Dermis blood vessel endothelial cell (primary cell): ENCODE results near the gene UNC5CL. TPM values are rescaled to one million over a fixed set of nuclear protein-coding genes. Genes with fewer than 3 reads are reported as not detected.
"Not testable (repeated sequence)": the region's sequence is repeated elsewhere in the genome, so short reads cannot be mapped to it uniquely, and the experiment has no call there.

Source experiments
- DNase-seq: peaks from one replicate; pipeline ENCODE4 v3.0.0; 2010
- total RNA-seq: library from RNA; depleted of rRNA; stranded (reverse); fragments of >200 nt; gene quantifications from 2 replicates; pipeline ENCODE4 v1.2.3, GENCODE V29; 2014

Gene UNC5CL
- total RNA-seq, 1 donor from 2014 or later = 0.17 TPM

DNA sequence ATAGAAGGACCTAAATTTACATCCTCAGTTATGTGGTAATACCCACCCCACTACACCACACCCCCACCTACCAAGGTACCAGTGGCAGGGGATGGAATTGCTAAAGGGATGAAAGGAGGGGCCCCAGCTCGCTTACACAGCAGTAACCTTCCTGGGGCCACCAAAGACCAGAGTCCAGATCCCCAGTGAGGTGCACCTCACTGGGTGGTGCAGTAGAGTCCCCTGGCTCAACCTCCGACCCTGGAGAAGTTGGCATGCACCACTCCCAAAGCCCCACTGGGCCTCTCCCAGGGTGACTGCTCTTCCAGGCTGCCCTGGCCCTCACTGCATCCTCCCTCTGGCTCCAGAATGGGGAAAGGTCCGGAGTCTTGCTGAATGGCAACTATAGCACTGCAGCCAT lies 816 bp downstream of the UNC5CL start:
- DNase-seq = no peak

- no peak for DNase-seq
Observed at GRCh38 chr6:41037107-41037900, 1.7 kb downstream of the UNC5CL start.

- no peak for DNase-seq
Observed at GRCh38 chr6:41036601-41037000, 2.4 kb downstream of the UNC5CL start.

DNA sequence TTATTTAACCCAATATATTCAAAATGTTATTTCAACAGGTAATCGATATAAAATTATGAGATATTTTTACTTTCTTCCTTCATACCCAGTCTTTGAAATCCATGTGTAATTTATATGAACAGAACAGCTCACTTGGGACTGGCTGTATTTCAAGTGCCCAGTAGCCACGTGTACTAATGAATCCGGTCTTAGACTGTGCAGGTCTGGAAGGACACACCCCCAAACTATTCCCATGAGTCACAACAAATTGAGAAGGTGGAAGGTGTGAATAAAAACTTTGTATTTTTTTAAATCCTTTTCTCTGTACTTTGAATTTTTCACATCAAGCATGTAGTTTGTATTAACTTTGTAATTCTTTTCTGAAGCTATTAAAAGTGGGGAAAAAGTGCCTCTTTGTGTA lies 2.8 kb downstream of the UNC5CL start:
- no peak for DNase-seq

- no peak for DNase-seq
Observed at GRCh38 chr6:41033776-41034175, 5.2 kb downstream of the UNC5CL start.

- DNase-seq = no peak
Observed at GRCh38 chr6:41032830-41033229, 6.2 kb downstream of the UNC5CL start.

DNA sequence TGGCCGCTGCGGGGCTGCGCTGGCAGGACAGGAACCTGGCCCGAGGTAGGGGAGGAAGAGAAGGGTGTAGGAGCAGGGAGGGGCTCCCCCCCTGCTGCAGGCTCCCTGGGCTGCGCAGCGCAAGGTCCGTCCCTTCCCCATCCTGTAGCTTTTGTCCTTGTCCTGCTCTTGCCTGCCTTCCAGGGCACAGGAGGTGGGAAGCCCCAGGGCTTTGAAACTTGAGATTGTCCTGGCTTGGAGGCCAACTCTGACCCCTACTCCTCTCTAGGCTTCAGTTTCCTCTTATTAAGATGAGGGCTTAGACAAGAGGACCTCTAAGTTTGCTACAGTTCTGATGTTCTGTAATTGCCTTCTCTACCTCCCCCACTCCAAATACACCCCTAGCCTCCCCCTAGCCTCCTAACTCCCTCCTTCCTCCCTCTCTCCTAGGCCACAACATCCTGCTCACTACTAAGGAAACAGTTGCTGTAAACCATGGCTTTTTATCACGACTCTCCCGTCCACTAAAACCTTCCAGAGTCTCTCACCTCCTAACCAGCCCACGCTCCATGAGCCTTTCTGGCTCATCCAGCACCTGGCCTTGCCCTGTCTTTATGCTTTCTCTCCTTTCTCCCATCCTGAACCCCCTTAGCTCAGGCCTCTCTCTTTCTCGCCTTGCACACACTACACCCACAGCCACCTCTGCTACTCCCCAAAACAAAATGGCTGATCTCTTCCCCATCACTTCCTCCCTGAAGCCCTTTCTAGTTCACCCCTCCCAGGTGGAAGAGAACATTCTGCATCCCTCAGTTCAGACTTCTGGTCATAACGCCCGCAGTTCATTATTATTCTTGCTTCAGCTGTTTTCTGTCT lies 10.2 kb downstream of the UNC5CL start:
- DNase-seq = no peak

DNA sequence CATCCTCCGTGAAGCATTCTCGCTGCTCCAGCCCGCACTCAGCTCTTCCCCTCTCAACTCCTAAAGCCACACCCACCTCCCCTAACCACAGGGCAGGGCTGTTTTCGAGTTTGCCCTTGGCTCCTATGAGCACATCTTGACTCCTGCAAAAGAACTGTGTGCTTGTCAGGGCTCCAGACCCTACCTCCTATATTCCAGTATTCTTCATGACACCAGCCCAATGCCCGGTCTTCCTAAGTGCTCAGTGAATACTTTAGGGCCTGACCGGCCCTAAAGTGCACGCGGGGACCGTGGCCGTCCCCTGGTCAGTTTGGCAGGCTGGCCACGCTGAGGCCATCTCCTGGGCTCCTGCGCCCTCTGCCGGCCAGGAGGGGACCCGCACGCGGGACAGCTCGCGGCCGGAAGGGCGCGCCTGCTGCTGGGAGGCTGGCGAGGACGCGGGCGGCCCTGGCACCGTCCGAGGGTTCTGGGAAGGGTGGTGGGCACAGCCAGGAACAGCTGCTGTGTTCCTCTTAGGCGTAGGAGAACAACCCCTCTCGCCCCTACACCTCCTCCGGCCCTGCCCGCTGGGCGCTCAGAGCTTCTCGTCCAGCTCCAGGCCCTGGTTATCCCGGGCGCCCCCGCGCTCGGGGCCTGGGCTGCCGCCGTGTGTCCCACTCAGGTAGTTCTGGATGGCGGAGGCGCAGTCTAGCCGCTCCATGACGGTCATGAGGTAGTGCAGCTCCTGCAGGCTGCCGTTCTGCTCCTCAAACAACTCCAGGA lies 11.0 kb downstream of the UNC5CL start:
- peak; percentile 79 for DNase-seq

GRCh38 chr6:41027241-41027640 lies 11.8 kb downstream of the UNC5CL start:
- DNase-seq = no peak

- DNase-seq = no peak
Observed at GRCh38 chr6:41025966-41026530, 13.0 kb downstream of the UNC5CL start.

DNA sequence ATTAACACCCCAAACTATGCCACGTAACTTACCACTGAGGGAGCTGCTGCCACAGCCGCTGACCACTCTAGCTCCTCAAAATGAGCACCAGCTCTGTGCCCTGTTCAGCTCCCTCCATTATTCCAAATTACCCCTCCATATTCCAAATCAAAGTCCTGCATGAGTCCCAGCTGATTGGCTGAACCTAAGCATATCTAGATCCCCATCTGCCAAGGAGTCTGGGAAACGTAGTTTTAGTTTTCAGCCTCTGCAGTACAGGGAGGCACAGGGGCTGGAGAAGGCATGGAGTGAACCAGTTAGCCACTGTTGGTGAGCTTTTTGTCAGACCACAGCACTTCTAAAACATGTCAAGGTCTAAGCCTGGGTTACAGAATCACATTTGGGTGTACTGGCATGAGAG lies 15.9 kb downstream of the UNC5CL start:
- DNase-seq = no peak

GRCh38 chr6:41022294-41022693 lies 16.7 kb downstream of the UNC5CL start:
- peak; percentile 48 for DNase-seq

GRCh38 chr6:41021832-41022231 lies 17.2 kb downstream of the UNC5CL start:
- DNase-seq = peak; percentile 34

GRCh38 chr6:41017663-41018062 lies 21.4 kb downstream of the UNC5CL start:
- DNase-seq = no peak

- DNase-seq = not testable (repeated sequence)
Observed at GRCh38 chr6:41015860-41016259, 23.2 kb downstream of the UNC5CL start.

- no peak for DNase-seq
Observed at GRCh38 chr6:41014780-41015179, 24.2 kb downstream of the UNC5CL start.

GRCh38 chr6:41013466-41014153 lies 25.4 kb downstream of the UNC5CL start:
- no peak for DNase-seq

DNA sequence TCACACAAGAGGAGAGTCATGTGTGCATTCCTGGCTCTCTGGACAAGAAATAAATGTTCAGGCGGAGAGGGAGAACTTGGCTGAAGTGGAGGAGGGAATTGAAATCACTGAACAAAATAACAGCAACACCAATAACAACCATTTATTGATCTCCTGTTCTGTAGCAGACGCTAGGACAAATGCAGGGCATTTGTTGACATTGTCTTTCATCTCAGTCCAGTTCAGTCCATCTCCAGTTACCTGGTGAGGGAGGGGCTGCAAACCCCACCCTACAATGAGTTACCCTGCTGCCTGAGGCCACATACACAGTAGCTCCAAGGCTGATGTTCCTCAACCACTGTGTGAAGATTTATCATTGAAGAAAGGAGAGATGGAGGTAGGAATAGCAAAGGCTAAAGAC lies 27.3 kb downstream of the UNC5CL start:
- no peak for DNase-seq

- DNase-seq = no peak
Observed at GRCh38 chr6:41009669-41010068, 29.4 kb downstream of the UNC5CL start.

GRCh38 chr6:41008011-41008410 lies 31.0 kb downstream of the UNC5CL start:
- no peak for DNase-seq

DNA sequence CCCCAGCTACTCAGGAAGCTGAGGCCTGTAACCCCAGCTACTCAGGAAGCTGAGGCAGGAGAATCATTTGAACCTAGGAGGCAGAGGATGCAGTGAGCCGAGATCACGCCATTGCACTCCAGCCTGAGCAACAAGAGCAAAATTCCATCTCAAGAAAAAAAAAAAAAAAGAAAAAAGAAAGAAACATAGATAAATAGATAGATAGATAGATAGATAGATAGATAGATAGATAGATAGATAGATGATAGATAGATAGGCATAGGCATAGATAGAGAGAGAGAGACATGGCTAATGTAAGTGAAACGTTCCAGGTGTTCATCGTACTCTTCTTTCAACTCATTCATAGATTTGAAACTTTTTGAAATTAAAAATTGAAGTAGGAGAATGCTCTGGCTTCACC lies 32.0 kb downstream of the UNC5CL start:
- not testable (repeated sequence) for DNase-seq

- DNase-seq = peak; percentile 80
Observed at GRCh38 chr6:41006217-41006616, 32.8 kb downstream of the UNC5CL start.
